Cardiac muscle cell (in vitro differentiated cells and primary cell): Measurements from ENCODE around the gene CFAP69. TPM values are rescaled to one million over a fixed set of nuclear protein-coding genes. Genes with fewer than 3 reads are reported as not detected.
"Not testable (repeated sequence)": the region's sequence is repeated elsewhere in the genome, so short reads cannot be mapped to it uniquely, and the experiment has no call there.

ENCODE experiments used
- DNase-seq, 2 donors: peaks; one replicate each; pipeline versions ENCODE4 v3.0.0 to v3.0.0-alpha.2; 2010 to 2017; ENCODE audit warnings: low read depth in 1 of 2, low spot score in 1 of 2
- H3K27ac ChIP-seq: fragments of 200-600 bp; sonication (generic); 2 replicates; pipeline ENCODE4 v1.5.1; 2016
- H3K27me3 ChIP-seq: fragments of 200-600 bp; sonication (generic); 2 replicates; pipeline ENCODE4 v1.6.0; 2016; ENCODE audit warnings: control low read depth
- H3K36me3 ChIP-seq: fragments of 200-600 bp; sonication (generic); 2 replicates; pipeline ENCODE4 v1.5.1; 2016; ENCODE audit warnings: control low read depth
- H3K4me1 ChIP-seq: fragments of 200-600 bp; sonication (generic); 2 replicates; pipeline ENCODE4 v1.8.1; 2017; ENCODE audit warnings: low read depth, mild to moderate bottlenecking, mixed run types
- H3K4me3 ChIP-seq: fragments of 200-600 bp; sonication (generic); 2 replicates; pipeline ENCODE4 v1.5.1; 2016; ENCODE audit warnings: mild to moderate bottlenecking
- H3K9me3 ChIP-seq: fragments of 200-600 bp; sonication (generic); 2 replicates; pipeline ENCODE4 v1.5.1; 2017; ENCODE audit warnings: low read depth, mild to moderate bottlenecking, control low read depth
- CTCF ChIP-seq: IDR thresholded peaks from 2 replicates; pipeline ENCODE4 v1.5.1; 2012; ENCODE audit warnings: low read depth, mild to moderate bottlenecking, low read length
- polyA plus RNA-seq: library from polyadenylated mRNA; unstranded; fragments of >200 nt; fragmentation: Nextera tagmentation; extraction: Ambion mirVana; gene quantifications from 2 replicates; pipeline ENCODE4 v1.2.1, GENCODE V29; 2016
- total RNA-seq: library from RNA; depleted of rRNA; stranded (reverse); fragments of >200 nt; gene quantifications from 2 replicates; pipeline ENCODE4 v1.2.3, GENCODE V29; 2016

Gene CFAP69
- total and polyA plus RNA-seq, 2 experiments from 2014 or later, result 2.5 to 19.2 TPM

- DNase-seq, result peak; percentile 40 to 64
- Histone ChIP-seq H3K27ac (peak overlapping the region; percentile 94), H3K4me3 (peak overlapping the region; percentile 86), H3K36me3 (no peaks in the 10 kb centered on the region), H3K27me3 (no peaks in the 10 kb centered on the region), H3K4me1 (peaks cover 5% of the 10 kb centered on the region), H3K9me3 (no peaks in the 10 kb centered on the region)
- TF ChIP-seq CTCF, result no peak
These were observed 100.8 kb downstream of the CFAP69 start for GRCh38 chr7:90345595-90346335.

GRCh38 chr7:90346336-90347125 lies 101.6 kb downstream of the CFAP69 start, which contains the start of gene GTPBP10:
GTPBP10 (plus strand) TSS chr7:90346716; CDS start chr7:90346742, 26 bp downstream.
- DNase-seq, result peak; percentile 96 to 98

GRCh38 chr7:90347759-90348158 lies 102.8 kb downstream of the CFAP69 start:
- TF ChIP-seq CTCF, result no peak
- DNase-seq, result no peak
- H3K36me3 ChIP-seq, result no peaks in the 10 kb centered on the region
- no peak overlapping the region for H3K27ac ChIP-seq
- no peaks in the 10 kb centered on the region for H3K27me3 ChIP-seq
- peak overlapping the region; percentile 86 for H3K4me3 ChIP-seq
- H3K4me1 ChIP-seq, result peaks cover 5% of the 10 kb centered on the region
- H3K9me3 ChIP-seq, result no peaks in the 10 kb centered on the region

More at GRCh38 chr7:90346336-90347125, 101.6 kb downstream of the CFAP69 start, which contains the start of gene GTPBP10:
- Histone ChIP-seq H3K27ac (peak within 1 kb of the TSS; percentile 94), H3K36me3 (no peaks in the 10 kb centered on the region), H3K4me1 (peaks cover 5% of the 10 kb centered on the region), H3K4me3 (peak within 1 kb of the TSS; percentile 86), H3K27me3 (no peaks in the 10 kb centered on the region), H3K9me3 (no peaks in the 10 kb centered on the region)
- TF ChIP-seq CTCF, result peak; percentile 76

GRCh38 chr7:90349305-90349704 lies 104.3 kb downstream of the CFAP69 start:
- Histone ChIP-seq H3K4me1 (peaks cover 5% of the 10 kb centered on the region), H3K4me3 (no peak overlapping the region), H3K27me3 (no peaks in the 10 kb centered on the region), H3K27ac (no peak overlapping the region), H3K36me3 (peaks cover under 1% of the 10 kb centered on the region), H3K9me3 (no peaks in the 10 kb centered on the region)
- no peak for DNase-seq
- TF ChIP-seq CTCF, result no peak

GRCh38 chr7:90350032-90350431 lies 105.1 kb downstream of the CFAP69 start:
- H3K27ac ChIP-seq, H3K36me3 ChIP-seq, DNase-seq, H3K4me1 ChIP-seq, H3K27me3 ChIP-seq, H3K4me3 ChIP-seq, H3K9me3 ChIP-seq: not testable (repeated sequence)

GRCh38 chr7:90351987-90352386 lies 107.0 kb downstream of the CFAP69 start:
- H3K4me3 ChIP-seq, result no peak overlapping the region
- TF ChIP-seq CTCF, result no peak

More at GRCh38 chr7:90351987-90352386, 107.0 kb downstream of the CFAP69 start:
- Histone ChIP-seq H3K9me3 (no peaks in the 10 kb centered on the region), H3K27ac (no peak overlapping the region), H3K27me3 (no peaks in the 10 kb centered on the region), H3K36me3 (peaks cover 4% of the 10 kb centered on the region), H3K4me1 (peaks cover 5% of the 10 kb centered on the region)
- no peak for DNase-seq
